Tibial artery (tissue), 4 donors: Measurements from ENCODE around the gene ITSN1.

Experiments
- DNase-seq, 2 donors: peaks; one replicate each; pipeline ENCODE4 v3.0.0-alpha.2; 2019
- H3K27ac ChIP-seq, 2 donors: fragments of 200-600 bp; sonication (generic) in 1 of 2; 1 replicate in 1 of 2; 2 replicates in 1 of 2; pipeline ENCODE4 v1.5.1; 2018 to 2019; ENCODE audit warnings: mild to moderate bottlenecking in 1 of 2
- H3K27me3 ChIP-seq, 2 donors: fragments of 200-600 bp; sonication (generic) in 1 of 2; one replicate each; pipeline versions ENCODE4 v1.5.1 to v1.6.0; 2016 to 2019
- H3K36me3 ChIP-seq, 3 donors: fragments of 200-600 bp; sonication (generic) in 2 of 3; one replicate each; pipeline ENCODE4 v1.5.1; 2016 to 2019; ENCODE audit warnings: mild to moderate bottlenecking in 2 of 3
- H3K4me1 ChIP-seq, 4 donors: fragments of 200-600 bp; sonication (generic) in 2 of 4; 1 replicate in 3 of 4; 2 replicates in 1 of 4; pipeline ENCODE4 v1.5.1; 2016 to 2019
- H3K4me3 ChIP-seq, 2 donors: fragments of 200-600 bp; sonication (generic) in 1 of 2; 1 replicate in 1 of 2; 2 replicates in 1 of 2; pipeline ENCODE4 v1.5.1; 2018 to 2019; ENCODE audit warnings: mild to moderate bottlenecking in 2 of 2
- H3K9me3 ChIP-seq, 3 donors: fragments of 200-600 bp; sonication (generic) in 1 of 3; one replicate each; pipeline ENCODE4 v1.5.1; 2016 to 2019
- CTCF ChIP-seq, 2 experiments: fragments of 200-600 bp in 1 of 2; fragments of 450-650 bp in 1 of 2; IDR thresholded peaks; one replicate each; pipeline ENCODE4 v1.5.1; 2017 to 2019; ENCODE audit warnings: antibody characterized with exemption in 2 of 2, mild to moderate bottlenecking in 1 of 2, moderate library complexity in 1 of 2
- intact Hi-C: fragments of 100-400 bp; cut with DNase I; formaldehyde crosslinking; loops from one replicate; pipeline ENCODE4 v1.15.0; 2023; ENCODE audit warnings: low total_unique reads

Gene ITSN1

GRCh38 chr21:33875026-33875695 lies 232.9 kb downstream of the ITSN1 start:
- intact Hi-C loops, result no loop called here
- H3K27ac ChIP-seq, result no peak overlapping the region
- H3K36me3 ChIP-seq, result no peaks in the 10 kb centered on the region
- no peaks in the 10 kb centered on the region for H3K9me3 ChIP-seq
- DNase-seq, result no peak
- H3K4me1 ChIP-seq, result no peaks in the 10 kb centered on the region
- no peaks in the 10 kb centered on the region for H3K27me3 ChIP-seq
- H3K4me3 ChIP-seq, result no peak overlapping the region
- no peak for TF ChIP-seq CTCF (IDR thresholded peaks at IDR 0.05)

GRCh38 chr21:33878824-33879223 lies 236.5 kb downstream of the ITSN1 start:
- intact Hi-C loops, result no loop called here
- H3K36me3 ChIP-seq, result no peaks in the 10 kb centered on the region
- no peak overlapping the region for H3K4me3 ChIP-seq
- peaks cover 0 to 16% (median 4%) of the 10 kb centered on the region in 4 donors for H3K4me1 ChIP-seq
- H3K9me3 ChIP-seq, result no peaks in the 10 kb centered on the region
- no peak overlapping the region for H3K27ac ChIP-seq
- no peaks in the 10 kb centered on the region for H3K27me3 ChIP-seq
- DNase-seq, result no peak
- TF ChIP-seq CTCF (IDR thresholded peaks at IDR 0.05), result no peak

DNA sequence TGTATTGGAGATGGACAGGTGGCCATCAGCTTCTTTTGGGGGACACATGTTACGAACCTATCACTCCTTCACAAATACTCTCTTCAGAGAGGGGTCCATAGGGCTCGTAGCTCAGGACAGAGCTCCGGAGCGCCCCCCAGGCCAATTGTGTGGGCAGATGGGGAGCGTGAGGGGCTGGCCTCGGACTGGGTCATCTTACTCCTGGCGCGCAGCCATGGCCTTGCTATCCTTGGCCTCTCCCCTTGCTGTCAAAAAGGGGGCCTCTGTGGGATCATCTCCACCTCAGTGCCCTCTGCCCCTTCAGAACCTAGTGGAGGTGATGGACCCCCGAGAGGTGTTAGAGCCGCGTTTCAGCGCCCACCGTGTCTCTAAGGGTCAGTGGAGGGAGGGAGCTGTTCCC lies 238.3 kb downstream of the ITSN1 start:
- no peak for DNase-seq
- no peak for TF ChIP-seq CTCF (IDR thresholded peaks at IDR 0.05)
- peaks cover 0 to 28% (median 8%) of the 10 kb centered on the region in 4 donors for H3K4me1 ChIP-seq
- intact Hi-C loops, result no loop called here
- no peaks in the 10 kb centered on the region for H3K36me3 ChIP-seq
- no peaks in the 10 kb centered on the region for H3K27me3 ChIP-seq
- no peak overlapping the region for H3K4me3 ChIP-seq
- no peaks in the 10 kb centered on the region for H3K9me3 ChIP-seq
- no peak overlapping the region for H3K27ac ChIP-seq

DNA sequence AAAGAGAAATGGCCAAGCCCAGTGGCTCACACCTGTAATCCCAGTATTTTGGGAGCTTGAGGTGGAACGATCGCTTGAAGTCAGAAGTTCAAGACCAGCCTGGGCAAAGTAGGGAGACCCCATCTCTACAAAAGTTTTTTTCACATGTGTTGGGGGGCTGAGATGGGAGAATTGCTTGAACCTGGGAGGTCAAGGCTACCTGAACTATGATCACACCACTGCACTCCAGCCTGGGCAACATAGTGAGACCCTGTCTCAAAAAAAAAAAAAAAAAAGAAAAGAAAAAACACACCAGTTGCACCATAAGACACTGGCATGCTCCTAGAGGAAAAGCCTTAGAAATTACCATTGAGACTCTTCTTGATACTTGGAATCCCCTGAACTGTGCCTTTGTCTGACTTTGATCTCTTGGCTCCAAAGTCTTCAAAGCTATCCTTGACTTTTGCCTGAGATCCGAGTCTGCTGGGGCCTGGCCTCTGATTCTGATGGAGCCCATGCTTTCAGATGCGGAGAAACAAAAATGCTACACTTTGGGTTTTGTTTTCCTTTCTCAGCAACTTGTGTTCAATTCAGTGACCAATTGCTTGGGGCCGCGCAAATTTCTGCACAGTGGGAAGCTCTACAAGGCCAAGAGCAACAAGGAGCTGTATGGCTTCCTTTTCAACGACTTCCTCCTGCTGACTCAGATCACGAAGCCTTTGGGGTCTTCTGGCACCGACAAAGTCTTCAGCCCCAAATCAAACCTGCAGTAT lies 239.6 kb downstream of the ITSN1 start:
- intact Hi-C loops, result no loop called here
- no peak for DNase-seq

GRCh38 chr21:33883118-33883517 lies 240.8 kb downstream of the ITSN1 start:
- no peak overlapping the region for H3K4me3 ChIP-seq
- no peaks in the 10 kb centered on the region for H3K9me3 ChIP-seq
- no peak for TF ChIP-seq CTCF (IDR thresholded peaks at IDR 0.05)
- DNase-seq, result no peak
- no peak overlapping the region for H3K27ac ChIP-seq
- intact Hi-C loops, result no loop called here
- no peaks in the 10 kb centered on the region for H3K27me3 ChIP-seq
- no peaks in the 10 kb centered on the region for H3K36me3 ChIP-seq
- H3K4me1 ChIP-seq, result peaks cover 0 to 28% (median 8%) of the 10 kb centered on the region in 4 donors

More for the DNA sequence above, 239.6 kb downstream of the ITSN1 start:
- no peak overlapping the region for H3K4me3 ChIP-seq
- H3K36me3 ChIP-seq, result no peaks in the 10 kb centered on the region
- no peaks in the 10 kb centered on the region for H3K9me3 ChIP-seq
- TF ChIP-seq CTCF (IDR thresholded peaks at IDR 0.05), result no peak
- no peak overlapping the region for H3K27ac ChIP-seq
- peaks cover 0 to 28% (median 8%) of the 10 kb centered on the region in 4 donors for H3K4me1 ChIP-seq
- H3K27me3 ChIP-seq, result no peaks in the 10 kb centered on the region
